ENCODE results near the gene CIDEC. TPM values are rescaled to one million over a fixed set of nuclear protein-coding genes. Genes with fewer than 3 reads are reported as not detected.

The CIDEC gene
- total and polyA plus RNA-seq, 2 of the 13 experiments (the other 11 are each of a cell fraction or from before 2014, with no cell fraction given) = 2.5 to 10.4 TPM

GRCh38 chr3:9902372-9903237, 22.6 kb upstream of the CIDEC start, which contains the start of gene IL17RE (continued):
- TF ChIP-seq ZBTB1 (CRISPR knock-in tag; IDR thresholded peaks at IDR 0.05; ENCODE audit: borderline replicate concordance) (no peak), TARDBP (CRISPR knock-in tag; IDR thresholded peaks at IDR 0.05) (no peak), HMGXB4 (CRISPR knock-in tag; IDR thresholded peaks at IDR 0.05; ENCODE audit: borderline replicate concordance in 1 of 2, low read depth in 1 of 2) (peak; percentile 38 to 62; a peak in 3 of 4 replicates), GABPA (IDR thresholded peaks at IDR 0.05; ENCODE audit: low read depth, low read length) (no peak), GABPA (CRISPR knock-in tag; IDR thresholded peaks at IDR 0.05; ENCODE audit: low read depth) (no peak), NCOA5 (CRISPR knock-in tag; IDR thresholded peaks at IDR 0.05) (no peak), ATF7-NPFF (CRISPR knock-in tag; IDR thresholded peaks at IDR 0.05; ENCODE audit: low read depth) (no peak; the same call in 1 of the 2 replicates), ZMYM2 (CRISPR knock-in tag; IDR thresholded peaks at IDR 0.05) (no peak), ZNF710 (CRISPR knock-in tag; IDR thresholded peaks at IDR 0.05; ENCODE audit: borderline replicate concordance) (peak; percentile 91; the same call in 1 of the 2 replicates), ZNF460 (CRISPR knock-in tag; IDR thresholded peaks at IDR 0.05; ENCODE audit: borderline replicate concordance) (no peak), GFI1 (CRISPR knock-in tag; IDR thresholded peaks at IDR 0.05; ENCODE audit: borderline replicate concordance) (peak; percentile 44; the same call in 1 of the 2 replicates), MIER3 (CRISPR knock-in tag; IDR thresholded peaks at IDR 0.05; ENCODE audit: borderline replicate concordance) (peak; percentile 38; the same call in 1 of the 2 replicates), KDM5B (CRISPR knock-in tag; IDR thresholded peaks at IDR 0.05; ENCODE audit: borderline replicate concordance) (peak; percentile 84), NFKBIZ (CRISPR knock-in tag; IDR thresholded peaks at IDR 0.05) (0 out of 2 replicates have a peak, but pooled peaks have one; percentile 33), REPIN1 (CRISPR knock-in tag; IDR thresholded peaks at IDR 0.05; ENCODE audit: borderline replicate concordance, low read depth) (peak; percentile 23; the same call in 1 of the 2 replicates), ZNF432 (CRISPR knock-in tag; IDR thresholded peaks at IDR 0.05; ENCODE audit: borderline replicate concordance) (no peak), ZNF34 (CRISPR knock-in tag; IDR thresholded peaks at IDR 0.05; ENCODE audit: borderline replicate concordance) (peak; percentile 2; the same call in 1 of the 2 replicates), ZNF451 (CRISPR knock-in tag; IDR thresholded peaks at IDR 0.05) (no peak; the same call in 1 of the 2 replicates), DNMT3B (CRISPR knock-in tag; conservative IDR thresholded peaks at IDR 0.05) (no peak), THAP8 (CRISPR knock-in tag; IDR thresholded peaks at IDR 0.05; ENCODE audit: borderline replicate concordance) (no peak), ZNF546 (CRISPR knock-in tag; conservative IDR thresholded peaks at IDR 0.05) (0 out of 2 replicates have a peak, but pooled peaks have one; percentile 65), ZSCAN20 (CRISPR knock-in tag; IDR thresholded peaks at IDR 0.05; ENCODE audit: borderline replicate concordance) (no peak), BHLHE40 (IDR thresholded peaks at IDR 0.05; ENCODE audit: low read length) (no peak)

Measured in HepG2 (cell line).